CD1c-positive myeloid dendritic cell (primary cell): Measurements from ENCODE around the gene COCH.

ENCODE experiments used
- DNase-seq: peaks from one replicate; pipeline ENCODE4 v3.0.0-alpha.2; 2016; ENCODE audit errors: extremely low spot score

COCH gene

DNA sequence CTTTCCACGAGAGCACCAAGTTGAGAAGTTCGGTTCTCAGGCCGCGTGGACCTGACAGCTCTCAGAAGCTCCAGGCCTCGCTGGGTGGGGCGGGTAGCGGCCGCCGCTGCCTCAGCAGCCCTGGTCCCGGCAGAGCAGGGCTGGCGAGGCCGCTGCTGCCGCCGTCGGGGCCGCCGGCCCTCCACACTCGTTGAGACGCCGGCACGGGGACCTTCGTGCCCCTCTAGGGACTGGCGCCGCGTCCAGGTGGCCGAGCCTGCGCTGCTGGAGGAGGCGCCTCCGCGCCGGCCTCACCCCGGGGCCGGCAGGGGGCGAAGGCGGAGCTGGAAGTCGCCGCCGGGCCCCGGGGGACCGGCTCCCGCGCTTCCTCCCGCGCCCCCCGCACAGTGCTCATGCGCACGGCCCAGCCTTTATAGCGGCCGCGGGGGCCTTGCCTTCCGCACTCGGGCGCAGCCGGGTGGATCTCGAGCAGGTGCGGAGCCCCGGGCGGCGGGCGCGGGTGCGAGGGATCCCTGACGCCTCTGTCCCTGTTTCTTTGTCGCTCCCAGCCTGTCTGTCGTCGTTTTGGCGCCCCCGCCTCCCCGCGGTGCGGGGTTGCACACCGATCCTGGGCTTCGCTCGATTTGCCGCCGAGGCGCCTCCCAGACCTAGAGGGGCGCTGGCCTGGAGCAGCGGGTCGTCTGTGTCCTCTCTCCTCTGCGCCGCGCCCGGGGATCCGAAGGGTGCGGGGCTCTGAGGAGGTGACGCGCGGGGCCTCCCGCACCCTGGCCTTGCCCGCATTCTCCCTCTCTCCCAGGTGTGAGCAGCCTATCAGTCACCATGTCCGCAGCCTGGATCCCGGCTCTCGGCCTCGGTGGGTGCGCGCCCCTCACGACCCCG, at the start of gene COCH:
COCH (plus strand) TSS at position 440 of the 879 bp plus-strand sequence; CDS start at position 820, 380 bp downstream.
- peak; percentile 46 for DNase-seq

DNA sequence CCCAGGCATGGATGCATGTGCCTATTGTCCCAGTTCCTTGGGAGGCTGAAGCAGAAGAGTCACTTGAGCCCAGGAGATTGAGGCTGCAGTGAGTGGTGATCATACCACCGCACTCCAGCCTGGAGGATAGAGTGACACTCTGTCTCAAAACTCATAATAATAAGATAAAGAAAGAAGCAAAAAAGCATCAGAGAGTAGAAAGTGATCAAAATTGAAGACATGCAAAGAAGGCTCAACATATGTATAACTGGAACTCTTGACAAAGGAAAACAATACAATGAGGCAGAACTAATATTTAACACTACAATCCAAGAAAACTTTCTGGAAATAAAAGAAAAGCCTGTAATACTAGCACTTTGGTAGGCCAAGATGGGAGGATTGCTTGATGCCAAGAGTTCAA, 48.3 kb upstream of the COCH start:
- DNase-seq = no peak

DNA sequence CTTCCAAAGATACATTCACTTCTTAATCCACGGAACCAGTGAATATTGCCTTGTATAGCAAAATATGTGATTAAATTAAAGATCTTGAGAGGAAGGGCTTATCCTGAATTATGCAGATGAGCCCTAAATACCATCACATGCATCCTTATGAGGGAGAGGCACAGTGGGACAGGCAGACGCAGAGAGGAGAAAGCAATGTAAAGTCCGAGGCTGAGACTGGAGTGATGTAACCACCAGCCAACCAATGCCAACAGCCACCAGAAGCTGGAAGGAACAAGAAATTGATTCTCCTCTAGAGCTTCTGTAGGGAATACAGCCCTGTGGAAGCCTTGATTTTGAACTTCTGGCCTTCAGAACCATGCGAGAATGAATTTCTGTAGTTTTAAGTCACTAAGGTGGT, 44.5 kb upstream of the COCH start:
- no peak for DNase-seq

DNA sequence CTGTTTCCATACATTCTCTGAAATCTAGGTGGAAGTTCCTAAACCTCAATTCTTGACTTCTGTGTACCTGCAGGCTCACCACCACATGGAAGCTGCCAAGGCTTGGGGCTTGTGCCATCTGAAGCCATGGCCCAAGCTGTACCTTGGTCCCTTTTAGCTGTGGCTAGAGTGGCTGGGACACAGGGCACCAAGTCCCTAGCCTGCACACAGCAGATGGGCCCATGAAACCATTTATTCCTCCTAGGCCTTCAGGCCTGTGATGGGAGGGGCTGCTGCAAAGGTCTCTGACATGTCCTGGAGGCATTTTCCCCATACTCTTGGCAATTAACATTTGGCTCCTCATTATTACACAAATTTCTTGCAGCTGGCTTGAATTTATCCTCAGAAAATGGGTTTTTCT, 40.0 kb upstream of the COCH start:
- DNase-seq = no peak

DNA sequence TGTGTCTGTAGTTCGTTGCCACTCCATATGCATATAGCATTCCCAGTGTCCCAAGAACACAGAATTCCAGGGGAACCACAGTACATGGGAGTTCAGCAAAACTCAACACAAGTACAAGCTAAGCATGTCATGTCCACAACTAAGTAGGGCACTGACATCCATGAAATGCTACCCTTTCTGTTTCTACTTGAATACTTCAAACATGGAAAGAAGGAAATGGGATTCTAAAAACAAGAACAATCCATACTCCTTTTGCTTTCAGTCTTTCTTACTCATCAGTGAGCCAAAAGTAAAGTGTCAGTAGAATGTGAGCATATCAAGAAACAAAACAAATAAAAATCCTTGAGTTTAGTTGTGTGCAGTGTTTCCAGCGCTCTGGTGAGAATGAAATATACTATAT, 36.0 kb upstream of the COCH start:
- DNase-seq = no peak

DNA sequence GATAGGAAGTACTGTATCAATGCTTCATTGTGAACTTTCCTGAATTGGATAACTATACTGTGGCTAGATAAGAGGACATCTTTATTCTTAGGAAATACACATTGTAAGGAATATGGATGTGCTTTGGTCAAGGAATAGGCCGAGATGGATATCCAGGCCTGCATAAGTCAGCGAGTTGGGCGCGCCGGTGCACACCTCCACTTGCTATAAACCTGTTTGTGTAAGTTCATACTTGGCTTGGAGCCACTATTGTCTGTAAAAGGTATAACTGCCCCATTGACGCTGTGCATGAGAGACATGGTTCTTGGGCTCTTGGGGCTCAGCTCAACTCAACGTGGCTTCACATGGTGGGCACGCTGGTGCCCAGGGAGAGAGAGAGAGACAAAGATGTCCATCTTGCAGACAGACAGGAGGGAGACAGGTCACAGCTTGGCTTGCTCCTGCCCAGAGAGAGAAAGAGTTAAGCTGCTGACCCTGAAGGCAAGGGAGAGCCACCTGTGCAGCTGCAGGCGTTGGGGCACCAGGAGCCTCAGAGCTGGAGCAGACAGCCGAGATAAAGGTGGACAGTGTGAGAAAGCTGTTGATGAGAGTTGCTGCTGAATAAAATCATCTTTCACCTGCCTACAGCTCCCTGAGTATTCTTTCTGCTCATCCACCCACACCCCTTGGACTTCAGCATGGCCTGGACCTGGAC, 34.1 kb upstream of the COCH start:
- no peak for DNase-seq

DNA sequence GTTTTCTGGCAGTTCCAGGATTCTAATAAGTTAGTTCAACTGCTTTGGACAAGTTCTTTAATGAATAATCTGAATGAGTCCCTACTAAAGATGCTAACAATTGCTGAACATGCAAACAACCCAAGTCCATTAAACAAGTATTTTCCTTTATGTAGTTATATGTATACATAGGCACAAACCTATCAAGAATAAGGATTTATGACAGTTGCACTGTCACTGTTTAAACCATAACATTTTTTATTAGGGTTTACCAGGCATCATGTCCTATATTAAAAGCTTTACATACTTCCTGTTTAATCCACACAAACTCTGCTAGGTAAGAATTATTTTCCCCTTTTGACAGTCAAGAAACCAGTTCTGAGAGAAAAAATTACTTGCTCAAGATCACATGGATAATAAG, 31.9 kb upstream of the COCH start:
- DNase-seq = no peak

DNA sequence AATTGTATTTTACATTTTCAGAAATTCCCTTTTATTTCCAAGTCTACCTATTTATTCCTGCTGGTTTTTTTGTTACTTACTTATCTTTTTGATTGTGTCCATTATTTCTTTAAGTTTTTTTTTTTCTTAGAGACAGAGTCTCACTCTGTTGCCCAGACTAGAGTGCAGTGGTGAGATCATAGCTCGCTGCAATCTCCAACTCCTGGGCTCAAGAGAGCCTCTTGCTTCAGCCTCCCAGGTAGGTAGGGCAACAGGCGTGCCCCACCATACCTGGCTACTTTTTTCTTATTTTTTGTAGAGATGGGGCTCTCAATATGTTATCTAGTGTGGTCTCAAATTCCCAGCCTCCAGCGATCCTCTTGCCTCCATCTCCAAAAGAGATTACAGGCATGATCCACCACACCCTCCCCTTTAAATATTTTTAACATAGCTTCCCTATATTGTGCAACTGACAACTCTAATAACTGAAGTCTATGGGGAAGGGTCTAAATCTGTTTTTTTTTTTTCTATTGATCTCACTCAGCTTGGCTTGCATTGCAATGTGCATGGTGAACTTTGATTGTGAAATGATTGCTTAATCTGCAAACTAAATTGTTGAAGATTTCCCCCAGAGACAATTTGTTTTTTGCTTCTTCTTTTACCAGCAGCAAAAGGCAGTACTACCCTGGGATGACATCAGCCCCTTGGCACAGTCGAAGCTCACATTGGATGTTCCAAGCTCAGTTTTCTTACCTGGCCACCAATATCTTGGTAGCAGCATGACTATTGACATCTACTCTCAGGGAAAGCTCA, 25.7 kb upstream of the COCH start:
- DNase-seq = peak; percentile 62

DNA sequence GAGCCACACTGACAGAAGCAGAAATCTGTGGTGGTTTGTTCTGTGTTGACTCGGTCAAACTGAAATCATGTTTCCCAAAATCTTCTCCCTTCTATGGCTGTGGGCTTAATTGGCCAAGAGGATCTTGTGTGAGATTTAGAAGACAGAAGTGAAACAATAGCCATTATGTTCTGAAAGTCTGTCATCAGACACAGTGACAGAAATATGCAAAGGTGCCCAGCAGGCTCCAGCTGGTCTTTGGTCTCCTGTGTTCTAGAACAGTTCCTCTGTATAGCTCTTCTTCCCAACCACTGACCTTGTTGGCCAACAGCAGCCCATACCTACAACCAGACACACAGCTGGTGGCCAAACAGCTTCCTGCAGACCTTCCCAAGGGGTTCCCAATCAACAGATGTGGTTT, 25.0 kb upstream of the COCH start:
- peak; percentile 67 for DNase-seq

DNA sequence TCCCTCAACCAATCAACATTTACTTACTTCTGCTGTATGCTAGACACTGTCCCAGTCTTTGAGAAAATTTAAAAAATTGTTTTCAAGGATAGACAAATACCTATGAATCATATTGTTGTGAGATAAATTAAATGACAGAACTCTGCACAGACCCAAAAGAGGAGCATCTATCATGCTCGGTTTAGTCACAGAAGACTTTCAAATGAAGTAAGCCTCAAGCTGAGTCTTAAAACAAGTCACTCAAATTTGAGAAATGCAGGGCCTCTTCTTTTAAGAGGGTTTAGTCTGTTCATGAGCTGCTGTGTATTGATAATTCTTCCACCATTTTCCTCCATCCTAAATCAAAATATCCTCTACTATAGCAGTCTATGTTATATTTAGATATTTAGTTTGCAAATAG, 24.4 kb upstream of the COCH start:
- no peak for DNase-seq

DNA sequence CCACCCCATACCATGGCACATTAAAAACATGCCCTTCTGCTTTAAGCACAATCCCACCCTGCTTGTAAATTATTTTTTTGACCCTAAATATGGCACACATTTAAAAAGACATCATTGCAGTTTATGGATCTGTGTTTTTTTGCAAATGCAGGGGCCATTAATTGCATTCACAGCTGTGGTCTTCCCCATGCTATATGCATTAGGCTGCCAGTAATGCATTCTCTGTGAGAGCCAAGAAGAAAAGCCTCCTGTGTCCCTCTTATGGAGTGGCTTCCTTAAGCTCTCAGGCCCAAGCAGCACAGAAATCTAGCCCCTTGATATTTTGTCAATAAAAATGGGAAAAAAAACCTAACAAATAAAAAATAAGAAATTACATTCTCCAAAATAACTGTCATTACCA, 20.4 kb upstream of the COCH start:
- no peak for DNase-seq

DNA sequence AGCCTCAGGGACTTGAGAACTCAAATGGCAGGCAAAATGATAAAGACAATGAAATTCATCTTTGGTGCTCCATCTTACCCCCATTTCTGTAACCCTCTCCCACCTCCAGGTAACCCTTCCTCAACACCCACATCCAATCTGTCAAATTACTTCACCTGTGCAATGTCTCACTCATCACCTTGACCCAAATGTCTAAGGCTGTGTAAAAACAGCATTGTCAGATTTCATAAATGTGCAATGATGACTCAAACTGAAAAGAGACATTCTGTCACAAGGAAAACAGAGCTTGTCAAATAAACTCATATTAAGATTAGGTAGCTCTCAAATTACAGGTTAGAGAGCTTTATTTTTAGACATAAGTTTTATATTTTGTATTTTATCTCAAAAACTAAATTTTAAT, 19.9 kb upstream of the COCH start:
- DNase-seq = no peak

DNA sequence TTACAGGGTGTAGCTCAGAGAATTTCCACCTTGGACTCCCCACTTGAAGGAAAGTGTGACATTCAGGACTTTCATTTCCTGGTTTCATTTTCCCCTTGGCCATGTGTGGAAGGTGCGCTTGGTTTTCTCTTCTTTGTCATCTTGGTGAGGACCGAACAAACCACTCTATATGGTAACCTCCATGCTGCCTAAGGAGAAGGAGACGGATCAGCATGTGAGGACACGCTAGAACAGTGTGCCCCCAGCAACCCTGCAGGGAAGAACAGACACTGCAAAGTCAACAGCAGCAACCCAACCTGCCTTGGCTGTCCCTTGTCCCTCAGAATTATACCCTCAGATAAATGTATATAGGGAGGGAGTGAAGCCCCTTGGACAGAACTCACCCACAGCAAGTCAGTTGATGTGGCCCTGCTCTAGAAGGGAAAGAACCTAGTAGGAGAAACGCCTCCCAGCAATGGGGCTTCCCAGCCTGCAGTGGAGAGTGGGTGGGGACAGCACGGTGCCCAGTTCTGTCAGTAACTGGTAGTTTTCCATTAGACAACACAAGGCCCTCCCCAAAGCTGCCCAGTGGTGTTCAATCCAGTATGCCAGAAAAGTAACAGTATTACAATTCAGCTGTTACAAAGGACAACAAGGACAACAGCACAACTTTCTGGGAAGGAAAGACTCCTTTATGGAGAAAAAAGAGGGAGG, 18.9 kb upstream of the COCH start:
- DNase-seq = no peak

DNA sequence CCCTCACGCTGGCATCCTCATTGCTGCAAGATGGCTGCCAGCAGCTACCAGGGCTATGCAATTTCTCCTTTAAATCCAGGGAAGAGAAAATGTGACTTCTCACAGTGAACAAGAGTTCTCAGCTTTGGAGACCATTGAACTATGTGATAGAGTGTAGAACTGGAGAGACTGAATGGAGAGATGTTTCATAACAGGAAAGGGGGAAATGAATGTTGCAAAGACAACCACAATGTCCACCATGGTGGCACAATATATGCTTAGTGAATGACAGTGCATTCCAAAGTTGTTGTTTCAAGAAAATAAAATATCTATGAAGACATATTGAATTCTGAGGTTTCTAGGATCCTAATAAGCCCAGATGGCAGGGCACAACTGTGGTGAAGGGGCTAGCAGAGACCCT, 13.2 kb upstream of the COCH start:
- no peak for DNase-seq

DNA sequence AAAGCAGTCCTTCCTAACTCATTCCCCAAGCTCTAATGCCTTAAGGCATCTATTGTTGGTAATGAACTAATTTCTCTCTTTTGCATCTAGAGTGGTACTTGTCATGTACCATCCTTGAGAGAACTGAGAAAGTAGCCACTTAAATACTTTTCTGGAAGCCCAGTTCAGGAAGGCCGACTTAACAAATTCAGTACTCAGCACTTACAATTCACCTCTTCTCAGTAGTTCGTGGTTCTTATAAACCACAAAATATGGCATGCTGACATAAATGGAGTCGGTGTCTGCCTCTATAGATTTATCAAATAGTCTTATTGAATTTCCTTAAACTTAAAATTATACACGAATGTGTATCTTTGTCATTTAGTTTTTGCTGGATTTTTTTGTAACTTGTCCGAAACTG, 9.4 kb upstream of the COCH start:
- DNase-seq = no peak

DNA sequence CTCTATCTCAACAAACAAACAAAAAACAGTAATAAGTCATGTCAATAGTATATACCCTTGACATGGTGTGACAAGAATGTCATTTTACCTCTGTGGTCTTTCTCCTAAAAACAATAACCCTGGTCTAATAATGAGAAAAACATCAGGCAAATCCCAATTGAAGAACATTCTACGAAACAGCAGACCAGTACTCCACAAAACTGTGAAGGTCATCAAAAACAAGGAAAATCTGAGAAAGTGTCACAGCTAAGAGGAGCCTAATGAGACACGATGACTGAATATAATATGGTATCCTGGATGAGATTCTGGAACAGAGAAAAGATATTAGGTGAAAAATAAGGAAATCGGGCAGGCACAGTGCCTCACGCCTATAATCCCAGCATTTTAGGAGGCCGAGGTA, 5.6 kb upstream of the COCH start:
- no peak for DNase-seq

DNA sequence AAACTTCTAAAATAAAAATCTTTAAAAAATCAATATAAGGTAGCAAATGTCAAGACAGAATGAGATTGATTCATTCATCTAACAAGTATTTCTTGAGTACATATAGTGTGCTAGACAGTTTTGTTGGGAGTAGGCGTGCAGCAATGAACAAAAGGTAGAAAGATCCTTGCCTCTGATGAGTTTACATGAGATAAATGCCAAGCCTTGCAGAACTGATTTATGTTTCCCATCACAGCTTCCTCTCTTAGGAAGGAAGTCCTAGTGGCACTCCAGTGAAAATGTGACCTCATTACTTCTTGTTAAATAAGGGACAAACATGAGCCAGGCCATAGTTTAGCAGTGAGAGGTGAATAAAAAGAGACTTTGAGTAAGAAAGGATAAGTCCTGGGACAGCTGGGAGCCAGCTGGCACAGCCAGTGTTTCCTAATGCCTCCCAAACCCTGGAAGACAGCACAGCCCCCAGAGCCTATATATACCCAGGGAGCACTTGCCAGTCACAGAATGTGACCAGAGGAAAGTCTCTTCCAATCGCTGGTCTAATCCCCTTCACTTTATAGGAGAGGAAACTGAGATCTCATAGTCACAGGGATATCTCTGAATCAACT, 4.7 kb upstream of the COCH start:
- no peak for DNase-seq

DNA sequence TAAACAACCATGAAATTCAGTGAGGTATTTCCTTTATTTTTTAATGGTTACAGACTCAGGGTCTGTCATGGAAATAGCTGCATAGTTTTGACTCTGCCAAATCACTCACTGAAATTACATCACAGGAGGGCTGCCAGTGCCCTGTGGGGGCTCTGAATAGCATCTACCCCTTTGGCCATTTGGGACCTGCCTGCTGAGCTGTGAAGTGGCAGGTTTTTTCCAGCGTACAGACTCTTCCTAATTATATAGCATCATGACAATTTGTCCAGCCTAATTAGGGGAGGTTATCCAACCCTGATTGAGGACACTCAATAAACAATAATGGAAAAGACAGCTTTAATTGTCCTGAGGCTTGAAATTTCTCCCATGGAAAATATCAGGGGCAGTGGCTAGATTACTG, 1.8 kb upstream of the COCH start:
- DNase-seq = no peak

DNA sequence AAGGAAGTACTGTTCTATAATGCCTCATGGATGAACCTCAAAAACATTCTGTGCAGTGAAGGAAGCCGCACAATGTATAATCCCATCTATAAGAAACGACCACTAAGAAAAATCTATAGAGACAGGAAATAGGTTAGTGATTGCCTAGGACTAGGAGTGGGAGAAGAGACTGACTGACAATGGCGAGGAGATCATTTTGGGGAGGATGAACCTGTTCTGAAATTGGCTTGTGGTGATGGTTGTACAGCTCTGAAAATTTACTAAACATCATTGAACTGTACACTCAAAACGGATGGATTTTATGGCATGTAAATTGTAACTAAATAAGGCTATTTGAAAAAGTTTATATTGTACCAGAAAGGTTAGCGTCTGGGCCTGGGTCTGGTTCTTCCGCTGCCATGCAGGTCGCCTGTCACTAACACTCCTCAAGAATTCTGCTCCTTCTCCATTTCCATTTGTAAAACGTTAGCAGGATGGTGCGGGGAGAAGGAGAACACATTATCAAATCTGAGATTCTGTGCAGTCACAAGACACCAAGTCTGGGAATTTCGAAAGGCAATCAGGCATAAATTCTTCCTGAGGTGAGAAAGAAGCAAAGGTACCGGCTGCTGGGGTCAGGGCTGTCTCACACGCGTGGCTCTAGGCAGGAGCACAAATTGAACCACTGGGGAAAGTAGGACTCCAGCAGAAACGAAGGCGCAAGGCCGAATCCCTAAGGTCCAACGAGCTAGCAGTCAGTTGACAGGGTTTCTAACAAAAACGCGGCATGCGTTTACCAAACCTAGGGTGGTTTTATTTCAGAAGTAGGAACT, 845 bp upstream of the COCH start:
- DNase-seq = no peak

DNA sequence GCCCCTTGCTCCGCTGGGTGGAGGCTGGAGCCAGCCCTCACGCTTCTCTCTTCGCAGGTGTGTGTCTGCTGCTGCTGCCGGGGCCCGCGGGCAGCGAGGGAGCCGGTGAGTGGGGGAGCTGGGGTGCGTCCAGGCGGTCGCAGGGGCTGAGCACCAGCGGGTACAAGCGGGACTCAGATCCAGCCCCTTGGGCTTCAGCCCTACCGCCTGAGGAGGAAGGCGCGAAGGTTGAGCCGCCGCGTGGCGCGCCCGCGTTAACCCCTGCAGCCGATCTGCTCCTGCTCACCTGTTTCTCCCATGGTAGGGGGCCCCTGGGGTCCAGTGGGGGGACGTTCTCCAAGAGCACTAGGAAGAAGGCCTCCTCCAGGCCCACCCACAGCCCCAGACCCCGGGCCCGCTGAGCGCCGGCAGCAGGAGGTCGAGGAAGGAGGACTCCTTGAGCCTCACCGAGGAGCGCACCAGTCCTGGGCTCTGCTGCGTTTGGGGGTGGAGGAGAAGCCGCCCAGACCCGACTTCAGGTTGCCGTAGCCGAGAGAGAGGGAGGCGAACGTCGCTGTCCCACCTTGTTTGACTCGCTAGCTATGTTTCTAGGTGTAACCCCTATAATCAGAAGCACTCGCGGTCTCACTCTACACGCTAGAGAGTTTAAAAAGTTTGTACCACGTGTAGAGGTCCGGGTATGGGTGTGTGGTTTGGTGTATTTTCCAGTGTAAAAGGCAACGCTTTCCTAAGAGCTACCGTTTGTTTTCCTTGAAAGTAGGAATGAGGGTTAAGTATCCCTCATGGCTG, 834 bp downstream of the COCH start:
- no peak for DNase-seq
